ENCODE results near the gene POU1F1.
"Not testable (repeated sequence)": the region's sequence is repeated elsewhere in the genome, so short reads cannot be mapped to it uniquely, and the experiment has no call there.

The POU1F1 gene

GRCh38 chr3:87276484-87276883, at the start of gene POU1F1:
TSS of gene POU1F1 (minus strand) at chr3:87276584. CDS start at chr3:87276462, 122 bp downstream.
- Histone ChIP-seq H3K27ac (ENCODE audit: low read depth, low read length) (no peak within 1 kb of the TSS), H3K79me2 (ENCODE audit: control insufficient read depth, insufficient read depth, low read length, unreplicated experiment) (no peaks in the 10 kb centered on the region), H3K36me3 (ENCODE audit: insufficient read depth, low read length) (no peaks in the 10 kb centered on the region), H3K4me3 (ENCODE audit: low read depth, low read length) (no peak within 1 kb of the TSS), H3K27me3 (ENCODE audit: insufficient read depth, low read length) (no peaks in the 10 kb centered on the region), H2AFZ (ENCODE audit: low read length, unreplicated experiment) (no peak within 1 kb of the TSS), H3K4me1 (ENCODE audit: control insufficient read depth, insufficient read depth, low read length, unreplicated experiment) (peaks cover 3% of the 10 kb centered on the region)

GRCh38 chr3:87324609-87325008, 48.2 kb upstream of the POU1F1 start:
- Histone ChIP-seq H3K4me3 (ENCODE audit: low read depth, low read length) (no peak overlapping the region), H3K27ac (ENCODE audit: low read depth, low read length) (no peak overlapping the region), H2AFZ (ENCODE audit: low read length, unreplicated experiment) (no peak overlapping the region), H3K27me3 (ENCODE audit: insufficient read depth, low read length) (no peaks in the 10 kb centered on the region), H3K4me1 (ENCODE audit: control insufficient read depth, insufficient read depth, low read length, unreplicated experiment) (no peaks in the 10 kb centered on the region), H3K79me2 (ENCODE audit: control insufficient read depth, insufficient read depth, low read length, unreplicated experiment) (no peaks in the 10 kb centered on the region), H3K36me3 (ENCODE audit: insufficient read depth, low read length) (no peaks in the 10 kb centered on the region)

GRCh38 chr3:87320756-87321626, 44.6 kb upstream of the POU1F1 start:
- Histone ChIP-seq H3K4me1 (ENCODE audit: control insufficient read depth, insufficient read depth, low read length, unreplicated experiment) (no peaks in the 10 kb centered on the region), H3K27me3 (ENCODE audit: insufficient read depth, low read length) (no peaks in the 10 kb centered on the region), H3K79me2 (ENCODE audit: control insufficient read depth, insufficient read depth, low read length, unreplicated experiment) (no peaks in the 10 kb centered on the region), H3K36me3 (ENCODE audit: insufficient read depth, low read length) (no peaks in the 10 kb centered on the region), H3K27ac (ENCODE audit: low read depth, low read length) (no peak overlapping the region), H2AFZ (ENCODE audit: low read length, unreplicated experiment) (no peak overlapping the region), H3K4me3 (ENCODE audit: low read depth, low read length) (no peak overlapping the region)

GRCh38 chr3:87318617-87319021, 42.2 kb upstream of the POU1F1 start:
- Histone ChIP-seq H3K4me1 (ENCODE audit: control insufficient read depth, insufficient read depth, low read length, unreplicated experiment) (no peaks in the 10 kb centered on the region), H3K27me3 (ENCODE audit: insufficient read depth, low read length) (no peaks in the 10 kb centered on the region), H2AFZ (ENCODE audit: low read length, unreplicated experiment) (no peak overlapping the region), H3K4me3 (ENCODE audit: low read depth, low read length) (no peak overlapping the region), H3K79me2 (ENCODE audit: control insufficient read depth, insufficient read depth, low read length, unreplicated experiment) (no peaks in the 10 kb centered on the region), H3K27ac (ENCODE audit: low read depth, low read length) (no peak overlapping the region), H3K36me3 (ENCODE audit: insufficient read depth, low read length) (no peaks in the 10 kb centered on the region)

GRCh38 chr3:87317779-87318178, 41.4 kb upstream of the POU1F1 start:
- Histone ChIP-seq H3K79me2 (ENCODE audit: control insufficient read depth, insufficient read depth, low read length, unreplicated experiment) (no peaks in the 10 kb centered on the region), H3K27me3 (ENCODE audit: insufficient read depth, low read length) (no peaks in the 10 kb centered on the region), H3K36me3 (ENCODE audit: insufficient read depth, low read length) (no peaks in the 10 kb centered on the region), H2AFZ (ENCODE audit: low read length, unreplicated experiment) (no peak overlapping the region), H3K4me3 (ENCODE audit: low read depth, low read length) (no peak overlapping the region), H3K4me1 (ENCODE audit: control insufficient read depth, insufficient read depth, low read length, unreplicated experiment) (no peaks in the 10 kb centered on the region), H3K27ac (ENCODE audit: low read depth, low read length) (no peak overlapping the region)

- no peaks in the 10 kb centered on the region for H3K36me3 ChIP-seq (ENCODE audit: insufficient read depth, low read length)
- no peaks in the 10 kb centered on the region for H3K4me1 ChIP-seq (ENCODE audit: control insufficient read depth, insufficient read depth, low read length, unreplicated experiment)
- H2AFZ ChIP-seq (ENCODE audit: low read length, unreplicated experiment) = no peak overlapping the region
- H3K79me2 ChIP-seq (ENCODE audit: control insufficient read depth, insufficient read depth, low read length, unreplicated experiment) = no peaks in the 10 kb centered on the region
- no peaks in the 10 kb centered on the region for H3K27me3 ChIP-seq (ENCODE audit: insufficient read depth, low read length)
- H3K4me3 ChIP-seq (ENCODE audit: low read depth, low read length) = no peak overlapping the region
- H3K27ac ChIP-seq (ENCODE audit: low read depth, low read length) = no peak overlapping the region
Measured at GRCh38 chr3:87313641-87314040, 37.3 kb upstream of the POU1F1 start.

- Histone ChIP-seq H3K4me1 (ENCODE audit: control insufficient read depth, insufficient read depth, low read length, unreplicated experiment) (no peaks in the 10 kb centered on the region), H3K27ac (ENCODE audit: low read depth, low read length) (no peak overlapping the region), H3K27me3 (ENCODE audit: insufficient read depth, low read length) (no peaks in the 10 kb centered on the region), H3K4me3 (ENCODE audit: low read depth, low read length) (no peak overlapping the region), H3K36me3 (ENCODE audit: insufficient read depth, low read length) (no peaks in the 10 kb centered on the region), H3K79me2 (ENCODE audit: control insufficient read depth, insufficient read depth, low read length, unreplicated experiment) (no peaks in the 10 kb centered on the region), H2AFZ (ENCODE audit: low read length, unreplicated experiment) (no peak overlapping the region)
Measured at GRCh38 chr3:87311309-87311708, 34.9 kb upstream of the POU1F1 start.

- Histone ChIP-seq H2AFZ (ENCODE audit: low read length, unreplicated experiment) (no peak overlapping the region), H3K36me3 (ENCODE audit: insufficient read depth, low read length) (no peaks in the 10 kb centered on the region), H3K4me1 (ENCODE audit: control insufficient read depth, insufficient read depth, low read length, unreplicated experiment) (no peaks in the 10 kb centered on the region), H3K4me3 (ENCODE audit: low read depth, low read length) (no peak overlapping the region), H3K79me2 (ENCODE audit: control insufficient read depth, insufficient read depth, low read length, unreplicated experiment) (no peaks in the 10 kb centered on the region), H3K27ac (ENCODE audit: low read depth, low read length) (no peak overlapping the region), H3K27me3 (ENCODE audit: insufficient read depth, low read length) (no peaks in the 10 kb centered on the region)
Measured at GRCh38 chr3:87309601-87310000, 33.2 kb upstream of the POU1F1 start.

- Histone ChIP-seq H3K79me2 (ENCODE audit: control insufficient read depth, insufficient read depth, low read length, unreplicated experiment) (no peaks in the 10 kb centered on the region), H2AFZ (ENCODE audit: low read length, unreplicated experiment) (no peak overlapping the region), H3K4me1 (ENCODE audit: control insufficient read depth, insufficient read depth, low read length, unreplicated experiment) (no peaks in the 10 kb centered on the region), H3K27ac (ENCODE audit: low read depth, low read length) (no peak overlapping the region), H3K27me3 (ENCODE audit: insufficient read depth, low read length) (no peaks in the 10 kb centered on the region), H3K4me3 (ENCODE audit: low read depth, low read length) (no peak overlapping the region), H3K36me3 (ENCODE audit: insufficient read depth, low read length) (no peaks in the 10 kb centered on the region)
Measured at GRCh38 chr3:87307805-87308204, 31.4 kb upstream of the POU1F1 start.

- Histone ChIP-seq H3K27me3 (ENCODE audit: insufficient read depth, low read length) (no peaks in the 10 kb centered on the region), H3K4me1 (ENCODE audit: control insufficient read depth, insufficient read depth, low read length, unreplicated experiment) (no peaks in the 10 kb centered on the region), H2AFZ (ENCODE audit: low read length, unreplicated experiment) (no peak overlapping the region), H3K79me2 (ENCODE audit: control insufficient read depth, insufficient read depth, low read length, unreplicated experiment) (no peaks in the 10 kb centered on the region), H3K36me3 (ENCODE audit: insufficient read depth, low read length) (no peaks in the 10 kb centered on the region), H3K27ac (ENCODE audit: low read depth, low read length) (no peak overlapping the region), H3K4me3 (ENCODE audit: low read depth, low read length) (no peak overlapping the region)
Measured at GRCh38 chr3:87305517-87305916, 29.1 kb upstream of the POU1F1 start.

GRCh38 chr3:87305031-87305430, 28.6 kb upstream of the POU1F1 start:
- not testable (repeated sequence) for H3K4me1 ChIP-seq (ENCODE audit: control insufficient read depth, insufficient read depth, low read length, unreplicated experiment); H3K36me3 ChIP-seq (ENCODE audit: insufficient read depth, low read length); H3K79me2 ChIP-seq (ENCODE audit: control insufficient read depth, insufficient read depth, low read length, unreplicated experiment); H3K27me3 ChIP-seq (ENCODE audit: insufficient read depth, low read length); H3K4me3 ChIP-seq (ENCODE audit: low read depth, low read length); H3K27ac ChIP-seq (ENCODE audit: low read depth, low read length); H2AFZ ChIP-seq (ENCODE audit: low read length, unreplicated experiment)
